H9 (cell line): ENCODE data around the gene PPP1R15A. TPM values are rescaled to one million over a fixed set of nuclear protein-coding genes. Genes with fewer than 3 reads are reported as not detected.
"Not testable (repeated sequence)": the region's sequence is repeated elsewhere in the genome, so short reads cannot be mapped to it uniquely, and the experiment has no call there.

Experiments used
- DNase-seq: peaks from one replicate; pipeline ENCODE4 v3.0.0-alpha.2; 2017
- H2AFZ ChIP-seq: one replicate; pipeline ENCODE4 v1.6.1; 2013; ENCODE audit warnings: mild to moderate bottlenecking, low read length, control low read depth, moderate library complexity
- H2AK5ac ChIP-seq: 2 replicates; pipeline ENCODE4 v1.6.1; 2013; ENCODE audit warnings: low read length, control low read depth, mixed read lengths; ENCODE audit not compliant: insufficient read length
- H2BK120ac ChIP-seq: one replicate; pipeline ENCODE4 v1.6.1; 2013; ENCODE audit warnings: low read depth, mild to moderate bottlenecking, low read length, control low read depth, inconsistent platforms; ENCODE audit not compliant: poor library complexity, severe bottlenecking
- H2BK12ac ChIP-seq: 2 replicates; pipeline ENCODE4 v1.6.1; 2013; ENCODE audit warnings: low read length, control low read depth, mixed read lengths, low read depth; ENCODE audit not compliant: insufficient read length
- H2BK15ac ChIP-seq: 2 replicates; pipeline ENCODE4 v1.6.1; 2013; ENCODE audit warnings: low read depth, low read length, control low read depth
- H2BK20ac ChIP-seq: one replicate; pipeline ENCODE4 v1.6.1; 2013; ENCODE audit warnings: low read depth, mild to moderate bottlenecking, low read length, control low read depth, inconsistent platforms; ENCODE audit not compliant: poor library complexity, severe bottlenecking
- H2BK5ac ChIP-seq: 2 replicates; pipeline ENCODE4 v1.6.1; 2013; ENCODE audit warnings: low read length, control low read depth, mixed read lengths; ENCODE audit not compliant: insufficient read length
- H3K14ac ChIP-seq: 2 replicates; pipeline ENCODE4 v1.6.1; 2013; ENCODE audit warnings: low read length, control low read depth; ENCODE audit not compliant: insufficient read depth
- H3K18ac ChIP-seq: 2 replicates; pipeline ENCODE4 v1.6.1; 2013; ENCODE audit warnings: low read depth, mild to moderate bottlenecking, mixed read lengths, low read length, control low read depth; ENCODE audit not compliant: insufficient read length
- H3K23ac ChIP-seq: 2 replicates; pipeline ENCODE4 v1.6.1; 2013; ENCODE audit warnings: low read length, control low read depth, mixed read lengths, low read depth; ENCODE audit not compliant: insufficient read length
- H3K23me2 ChIP-seq: 2 replicates; pipeline ENCODE4 v1.6.1; 2013; ENCODE audit warnings: low read depth, mild to moderate bottlenecking, mixed read lengths, low read length, control low read depth; ENCODE audit not compliant: insufficient read length, poor library complexity, severe bottlenecking
- H3K27ac ChIP-seq: 2 replicates; pipeline ENCODE4 v1.5.1; 2013; ENCODE audit warnings: low read length, control low read depth, mixed read lengths, low read depth; ENCODE audit not compliant: insufficient read length
- H3K27me3 ChIP-seq: 2 replicates; pipeline ENCODE4 v1.6.1; 2013; ENCODE audit warnings: low read length, control low read depth, inconsistent platforms; ENCODE audit not compliant: insufficient read depth
- H3K4ac ChIP-seq: 2 replicates; pipeline ENCODE4 v1.6.1; 2013; ENCODE audit warnings: low read depth, mild to moderate bottlenecking, control low read depth, inconsistent platforms, low read length, moderate library complexity
- H3K4me1 ChIP-seq: 2 replicates; pipeline ENCODE4 v1.6.1; 2013; ENCODE audit warnings: low read length, control low read depth, inconsistent platforms; ENCODE audit not compliant: insufficient read depth
- H3K4me2 ChIP-seq: 2 replicates; pipeline ENCODE4 v1.6.1; 2013; ENCODE audit warnings: low read length, control low read depth, mixed read lengths; ENCODE audit not compliant: insufficient read length, insufficient read depth
- H3K56ac ChIP-seq: 2 replicates; pipeline ENCODE4 v1.6.1; 2013; ENCODE audit warnings: low read depth, mild to moderate bottlenecking, mixed read lengths, low read length, control low read depth; ENCODE audit not compliant: insufficient read length
- H3K79me1 ChIP-seq: 2 replicates; pipeline ENCODE4 v1.6.1; 2013; ENCODE audit warnings: low read depth, mild to moderate bottlenecking, moderate library complexity, low read length, control low read depth, inconsistent platforms; ENCODE audit not compliant: insufficient read depth, poor library complexity, severe bottlenecking
- H3K79me2 ChIP-seq: 2 replicates; pipeline ENCODE4 v1.6.1; 2013; ENCODE audit warnings: low read length, control low read depth, inconsistent platforms; ENCODE audit not compliant: insufficient read depth
- H3K9ac ChIP-seq: 2 replicates; pipeline ENCODE4 v1.6.1; 2013; ENCODE audit warnings: low read length, control low read depth, mixed read lengths; ENCODE audit not compliant: insufficient read length; ENCODE audit errors: extremely low read depth
- H3K9me3 ChIP-seq: one replicate; pipeline ENCODE4 v1.6.1; 2013; ENCODE audit warnings: low read depth, low read length, inconsistent platforms; ENCODE audit not compliant: control insufficient read depth
- H3T11ph ChIP-seq: one replicate; pipeline ENCODE4 v1.6.1; 2013; ENCODE audit warnings: mild to moderate bottlenecking, low read length, control low read depth, inconsistent platforms
- H4K20me1 ChIP-seq: one replicate; pipeline ENCODE4 v1.6.1; 2013; ENCODE audit not compliant: control insufficient read depth, insufficient read length, insufficient read depth
- H4K5ac ChIP-seq: 2 replicates; pipeline ENCODE4 v1.6.1; 2013; ENCODE audit warnings: low read depth, mild to moderate bottlenecking, mixed read lengths, low read length, control low read depth; ENCODE audit not compliant: insufficient read length
- H4K8ac ChIP-seq: replicated peaks from 2 replicates; pipeline ENCODE4 v1.6.1; 2013; ENCODE audit warnings: low read length, control low read depth, mixed read lengths, low read depth; ENCODE audit not compliant: insufficient read length
- H4K91ac ChIP-seq: 2 replicates; pipeline ENCODE4 v1.6.1; 2013; ENCODE audit warnings: low read depth, mild to moderate bottlenecking, moderate library complexity, mixed read lengths, low read length, control low read depth; ENCODE audit not compliant: insufficient read length
- H3K27ac Mint-ChIP-seq, 3 experiments: 2 replicates in 2 of 3; 3 replicates in 1 of 3; pipeline ENCODE4 v1.8.0; 2020 to 2021; ENCODE audit warnings: mixed read lengths in 3 of 3, mild to moderate bottlenecking in 1 of 3, moderate library complexity in 1 of 3
- H3K27me3 Mint-ChIP-seq: 2 replicates; pipeline ENCODE4 v1.8.0; 2021; ENCODE audit warnings: low read depth, mild to moderate bottlenecking, moderate library complexity, mixed read lengths
- H3K36me3 Mint-ChIP-seq, 3 experiments: 2 replicates in 2 of 3; 3 replicates in 1 of 3; pipeline ENCODE4 v1.8.0; 2020 to 2021; ENCODE audit warnings: low read depth in 3 of 3, mixed read lengths in 3 of 3; ENCODE audit not compliant: insufficient read depth in 1 of 3
- H3K4me1 Mint-ChIP-seq, 2 experiments: 2 replicates each; pipeline ENCODE4 v1.8.0; 2020; ENCODE audit warnings: mixed read lengths in 2 of 2
- H3K4me3 Mint-ChIP-seq, 2 experiments: 2 replicates in 1 of 2; 3 replicates in 1 of 2; pipeline ENCODE4 v1.8.0; 2020 to 2021; ENCODE audit warnings: mild to moderate bottlenecking in 2 of 2, mixed read lengths in 2 of 2, moderate library complexity in 1 of 2
- H3K9me3 Mint-ChIP-seq, 2 experiments: 2 replicates in 1 of 2; 3 replicates in 1 of 2; pipeline ENCODE4 v1.8.0; 2020; ENCODE audit warnings: mild to moderate bottlenecking in 2 of 2, mixed read lengths in 2 of 2, moderate library complexity in 1 of 2
- total RNA-seq: library from RNA; stranded (reverse); gene quantifications from 2 replicates; pipeline ENCODE4 v1.2.1, GENCODE V29; 2021

Gene PPP1R15A
- total RNA-seq, 1 experiment from 2014 or later, result 17.2 TPM

DNA sequence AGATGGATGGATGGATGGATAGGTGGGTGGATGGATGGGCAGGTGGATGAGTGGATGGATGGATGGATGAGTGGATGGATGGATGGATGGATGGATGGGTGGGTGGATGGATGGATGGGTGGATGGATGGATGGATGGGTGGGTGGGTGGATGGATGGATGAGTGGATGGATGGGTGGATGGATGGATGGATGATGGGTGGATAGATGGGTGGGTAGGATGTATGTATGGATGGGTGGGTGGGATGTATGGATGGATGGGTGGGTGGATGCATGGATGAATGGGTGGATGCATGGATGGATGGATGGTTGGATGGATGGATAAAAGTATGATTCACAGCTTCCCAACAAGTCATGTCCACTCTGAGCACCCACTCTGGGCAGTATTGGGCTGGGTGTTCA, 31.6 kb downstream of the PPP1R15A start:
- not testable (repeated sequence) for H2BK12ac ChIP-seq, H3K4me2 ChIP-seq, H3K27ac Mint-ChIP-seq, H3K4me1 ChIP-seq, H3K56ac ChIP-seq, H3K4me3 Mint-ChIP-seq, H4K5ac ChIP-seq, H4K20me1 ChIP-seq, H3K79me2 ChIP-seq, H2BK5ac ChIP-seq, H3T11ph ChIP-seq, H3K27ac ChIP-seq, H3K14ac ChIP-seq, H3K9me3 ChIP-seq, H2BK15ac ChIP-seq, H2BK20ac ChIP-seq, H3K9me3 Mint-ChIP-seq, H3K27me3 ChIP-seq, H3K27me3 Mint-ChIP-seq, H3K9ac ChIP-seq, H3K23ac ChIP-seq, H2AFZ ChIP-seq, H2AK5ac ChIP-seq, H2BK120ac ChIP-seq, DNase-seq, H3K79me1 ChIP-seq, H3K18ac ChIP-seq, H3K4ac ChIP-seq, H4K91ac ChIP-seq, H4K8ac ChIP-seq
- peaks cover 13 to 24% of the 10 kb centered on the region in 2 experiments for H3K4me1 Mint-ChIP-seq
- H3K23me2 ChIP-seq, result peaks cover 12% of the 10 kb centered on the region
- peaks cover 26 to 61% (median 50%) of the 10 kb centered on the region in 3 experiments; a peak in 6 of 7 replicates for H3K36me3 Mint-ChIP-seq
